Liver (tissue), 2 donors: Measurements from ENCODE around the gene GSC.

Experiments
- JUND ChIP-seq, 2 donors: IDR thresholded peaks; 2 replicates each; pipeline ENCODE4 v1.6.1; 2016; ENCODE audit warnings: antibody characterized with exemption in 2 of 2
- SP1 ChIP-seq: IDR thresholded peaks from 2 replicates; pipeline ENCODE4 v1.6.1; 2018; ENCODE audit warnings: antibody characterized with exemption, mild to moderate bottlenecking
- donor health status: healthy.

DNA sequence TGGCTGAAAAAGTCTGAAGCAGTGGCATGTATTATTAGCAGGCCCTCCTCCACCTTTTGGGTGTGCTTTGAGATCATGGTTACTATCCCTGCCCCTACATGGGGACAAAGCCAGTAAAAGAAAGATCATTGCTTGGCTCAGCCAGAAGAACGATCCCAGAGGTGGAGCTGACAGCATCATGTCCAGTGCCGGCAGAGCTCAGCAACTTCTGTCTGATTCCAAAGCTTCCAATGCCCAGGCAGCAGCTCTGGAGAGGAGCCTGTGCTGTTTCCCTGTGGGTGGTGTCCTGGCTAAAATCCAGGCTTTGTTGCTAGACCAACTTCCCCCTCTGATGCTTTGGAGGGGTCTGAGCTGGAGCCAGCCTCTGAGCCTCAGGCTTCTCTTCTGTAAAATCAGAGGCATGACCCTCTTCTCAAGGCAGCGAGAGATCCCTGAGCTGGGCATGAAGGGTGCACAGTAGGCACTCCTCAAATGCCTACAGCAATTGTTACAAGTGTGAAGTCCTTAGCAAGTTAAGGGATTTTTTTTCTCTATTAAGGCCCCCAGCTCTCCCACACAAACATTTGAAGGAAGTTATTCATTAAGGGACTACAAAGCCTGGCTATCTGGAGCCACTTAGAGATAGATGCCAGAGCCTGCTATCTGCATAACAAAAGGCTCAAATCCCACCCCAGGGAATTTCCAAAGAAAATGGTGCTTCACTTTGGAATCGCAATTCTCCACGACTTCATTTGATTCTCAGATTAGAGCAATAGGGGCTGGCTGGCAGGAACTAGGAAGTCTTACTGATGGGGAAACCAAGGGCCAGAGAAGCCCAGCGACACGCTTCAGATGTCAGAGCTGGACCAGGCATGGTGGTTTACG, 10.9 kb upstream of the GSC start:
- TF ChIP-seq SP1 = no peak
- no peak for TF ChIP-seq JUND (IDR thresholded peaks at IDR 0.05)
